Measurements from ENCODE around the gene ITGA2.

The ITGA2 gene

DNA sequence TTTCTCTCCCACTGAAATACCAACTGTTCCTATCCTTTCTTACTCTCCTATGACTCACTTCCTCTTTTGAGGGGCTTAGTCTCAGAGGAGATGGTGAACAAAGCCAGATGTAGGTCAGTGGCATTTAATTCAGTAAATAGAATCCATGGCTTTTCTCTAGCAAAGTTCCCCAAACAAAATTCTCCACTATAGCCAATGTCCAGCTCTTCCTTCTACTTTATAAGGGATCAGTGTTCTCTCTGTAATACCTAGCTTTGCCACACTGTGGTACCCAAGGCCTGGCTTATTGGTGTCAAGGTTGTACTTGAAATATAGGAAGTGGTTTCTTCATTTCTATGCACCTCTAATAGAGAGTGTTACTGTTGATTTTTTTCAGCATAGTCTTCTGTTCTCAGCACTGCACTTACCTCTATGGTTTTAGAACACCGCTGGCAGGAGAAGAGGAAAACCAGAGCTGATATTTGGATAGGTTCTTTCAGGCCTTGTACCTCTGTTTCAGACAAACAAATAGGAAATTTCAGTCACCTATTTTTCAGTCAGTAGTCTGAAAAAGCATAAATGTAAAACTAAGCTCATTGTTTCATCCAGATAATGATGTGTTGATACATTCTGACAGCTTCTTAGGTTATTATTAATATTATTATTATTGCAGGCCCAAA is 40.6 kb upstream of the ITGA2 start:
- DNase-seq (ENCODE audit: low read depth), result peak; percentile 88
- H3K4me3 ChIP-seq (ENCODE audit: control insufficient read depth, low read depth, low read length), result no peak overlapping the region
- TF ChIP-seq, protein P1, sequence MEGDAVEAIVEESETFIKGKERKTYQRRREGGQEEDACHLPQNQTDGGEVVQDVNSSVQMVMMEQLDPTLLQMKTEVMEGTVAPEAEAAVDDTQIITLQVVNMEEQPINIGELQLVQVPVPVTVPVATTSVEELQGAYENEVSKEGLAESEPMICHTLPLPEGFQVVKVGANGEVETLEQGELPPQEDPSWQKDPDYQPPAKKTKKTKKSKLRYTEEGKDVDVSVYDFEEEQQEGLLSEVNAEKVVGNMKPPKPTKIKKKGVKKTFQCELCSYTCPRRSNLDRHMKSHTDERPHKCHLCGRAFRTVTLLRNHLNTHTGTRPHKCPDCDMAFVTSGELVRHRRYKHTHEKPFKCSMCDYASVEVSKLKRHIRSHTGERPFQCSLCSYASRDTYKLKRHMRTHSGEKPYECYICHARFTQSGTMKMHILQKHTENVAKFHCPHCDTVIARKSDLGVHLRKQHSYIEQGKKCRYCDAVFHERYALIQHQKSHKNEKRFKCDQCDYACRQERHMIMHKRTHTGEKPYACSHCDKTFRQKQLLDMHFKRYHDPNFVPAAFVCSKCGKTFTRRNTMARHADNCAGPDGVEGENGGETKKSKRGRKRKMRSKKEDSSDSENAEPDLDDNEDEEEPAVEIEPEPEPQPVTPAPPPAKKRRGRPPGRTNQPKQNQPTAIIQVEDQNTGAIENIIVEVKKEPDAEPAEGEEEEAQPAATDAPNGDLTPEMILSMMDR (conservative IDR thresholded peaks at IDR 0.05; ENCODE audit: control insufficient read depth, insufficient read depth, low read depth, low read length), result peak; percentile 82

DNA sequence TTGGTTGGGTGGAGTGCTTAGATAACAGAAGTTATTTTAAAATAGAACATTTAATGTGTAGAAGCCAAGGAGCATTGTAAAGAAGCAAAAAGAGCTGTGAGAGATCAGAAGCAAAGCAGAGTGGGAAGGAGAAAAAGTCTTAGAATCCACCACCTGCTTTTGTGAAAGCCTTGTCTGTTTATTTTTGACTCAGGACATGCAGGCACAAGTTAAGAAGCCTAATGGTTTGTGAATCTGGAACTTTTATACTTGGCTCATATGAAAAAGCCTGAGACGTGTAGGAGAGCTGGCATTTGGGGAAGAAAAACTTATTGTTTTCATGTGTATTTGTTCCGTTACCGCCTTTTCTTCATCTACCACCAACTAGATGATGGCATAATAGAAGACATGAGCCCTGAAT is 38.5 kb upstream of the ITGA2 start:
- TF ChIP-seq, protein P1 (conservative IDR thresholded peaks at IDR 0.05; ENCODE audit: control insufficient read depth, insufficient read depth, low read depth, low read length), result no peak
- no peak overlapping the region for H3K4me3 ChIP-seq (ENCODE audit: control insufficient read depth, low read depth, low read length)
- no peak for DNase-seq (ENCODE audit: low read depth)

DNA sequence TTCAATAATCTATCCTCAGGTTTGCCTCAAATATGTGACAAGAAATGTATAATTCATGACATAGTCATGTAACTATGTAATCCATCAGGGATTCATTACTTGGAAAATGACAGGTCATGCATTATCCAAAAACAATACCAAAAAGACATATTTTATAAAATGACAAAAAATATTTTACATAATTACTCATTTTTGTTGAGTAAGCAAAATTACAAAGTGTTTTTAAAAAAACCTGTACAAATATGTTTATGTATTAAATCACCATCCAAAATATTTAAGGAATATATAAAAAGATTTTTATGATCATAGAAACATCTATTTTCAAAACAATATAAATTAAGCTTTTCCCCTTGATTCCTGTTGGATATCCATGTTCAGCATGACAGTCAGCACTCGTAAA is 36.7 kb upstream of the ITGA2 start:
- no peak for DNase-seq (ENCODE audit: low read depth)
- no peak overlapping the region for H3K4me3 ChIP-seq (ENCODE audit: control insufficient read depth, low read depth, low read length)
- TF ChIP-seq, protein P1 (conservative IDR thresholded peaks at IDR 0.05; ENCODE audit: control insufficient read depth, insufficient read depth, low read depth, low read length), result no peak

DNA sequence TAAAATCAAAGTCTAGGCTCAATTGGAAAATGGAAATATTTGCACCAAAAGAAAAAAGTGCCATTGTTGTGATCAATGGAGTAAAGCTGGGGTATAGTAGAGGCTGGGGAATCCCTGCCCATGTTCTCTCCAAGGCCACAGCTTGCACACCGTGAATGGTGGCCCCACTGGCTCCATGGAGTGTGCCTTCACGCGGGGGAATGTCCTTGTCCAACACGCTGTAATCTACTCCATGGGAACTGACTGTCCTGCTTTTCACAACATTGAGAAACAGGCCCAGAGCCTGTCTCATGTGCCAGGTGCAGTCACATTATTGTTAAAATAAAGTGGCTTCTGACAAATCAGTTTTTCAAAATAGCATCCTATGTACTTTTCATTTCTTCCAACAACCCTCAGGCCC is 33.1 kb upstream of the ITGA2 start:
- DNase-seq (ENCODE audit: low read depth), result no peak
- no peak overlapping the region for H3K4me3 ChIP-seq (ENCODE audit: control insufficient read depth, low read depth, low read length)
- TF ChIP-seq, protein P1 (conservative IDR thresholded peaks at IDR 0.05; ENCODE audit: control insufficient read depth, insufficient read depth, low read depth, low read length), result no peak

DNA sequence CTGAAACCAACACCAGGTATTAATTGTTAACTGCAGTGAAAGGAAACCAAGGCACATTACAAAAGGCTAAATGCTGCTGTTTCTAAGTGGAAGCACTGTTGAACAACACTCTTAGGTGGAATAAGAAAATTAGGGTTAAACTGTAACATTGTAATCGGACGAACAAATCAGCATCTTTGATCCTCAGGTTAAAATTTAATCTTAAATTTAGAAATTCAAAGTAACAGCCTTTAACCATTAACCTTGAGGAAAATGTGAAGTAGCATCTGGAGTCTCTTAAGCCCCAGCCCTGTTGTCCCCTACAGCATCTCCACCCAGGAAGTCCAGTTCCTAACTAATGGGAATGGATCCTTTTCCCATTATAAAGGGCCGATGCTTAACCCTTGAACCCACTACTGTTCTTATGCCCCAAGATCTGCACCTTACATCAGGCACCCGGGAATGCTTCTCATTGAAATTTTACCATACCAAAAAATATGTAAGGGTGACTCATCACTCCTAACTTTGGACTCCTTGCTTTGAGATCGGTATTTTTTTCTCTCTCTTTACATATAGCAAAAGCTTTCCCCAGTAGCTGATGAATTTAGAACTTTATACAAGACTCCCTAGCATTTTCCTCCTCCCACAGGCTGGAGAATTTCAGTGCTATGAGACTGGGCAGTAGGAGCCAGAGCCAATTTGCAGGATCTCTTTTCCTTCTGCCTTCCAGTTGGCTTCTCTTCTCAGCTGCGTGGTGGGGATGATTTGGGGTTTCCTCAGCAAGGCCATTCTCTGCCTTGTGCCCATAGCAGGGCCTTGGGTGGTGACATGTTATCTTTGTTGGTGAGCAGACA is 32.0 kb upstream of the ITGA2 start:
- DNase-seq (ENCODE audit: low read depth), result no peak
- H3K4me3 ChIP-seq (ENCODE audit: control insufficient read depth, low read depth, low read length), result no peak overlapping the region
- TF ChIP-seq, protein P1 (conservative IDR thresholded peaks at IDR 0.05; ENCODE audit: control insufficient read depth, insufficient read depth, low read depth, low read length), result no peak

DNA sequence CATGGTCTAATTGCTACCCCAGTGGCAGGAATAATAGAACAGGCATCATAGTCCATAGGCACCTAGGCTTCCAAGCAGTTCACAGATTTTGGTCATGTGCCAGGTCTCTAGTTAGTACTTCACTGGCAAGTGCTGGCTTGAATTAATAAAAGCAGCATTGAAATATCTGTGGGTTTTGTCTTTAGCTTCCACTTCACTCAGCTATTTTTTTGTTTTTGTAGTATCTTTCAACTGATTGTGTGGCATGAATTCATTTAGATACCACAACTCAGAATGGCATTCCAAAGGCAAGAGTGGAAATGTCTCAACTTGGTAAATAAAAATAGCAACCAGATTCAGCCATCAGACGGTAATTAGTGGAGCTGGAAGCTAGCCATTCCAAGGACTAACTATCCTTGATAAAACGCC is 27.9 kb upstream of the ITGA2 start:
- no peak for DNase-seq (ENCODE audit: low read depth)
- no peak overlapping the region for H3K4me3 ChIP-seq (ENCODE audit: control insufficient read depth, low read depth, low read length)
- TF ChIP-seq, protein P1 (conservative IDR thresholded peaks at IDR 0.05; ENCODE audit: control insufficient read depth, insufficient read depth, low read depth, low read length), result no peak
